HuH-7 (cell line): ENCODE results near the gene CAMK1.

Source experiments
- DNase-seq: peaks from one replicate; pipeline ENCODE4 v3.0.0; 2011; ENCODE audit warnings: low spot score

The CAMK1 gene

GRCh38 chr3:9710174-9710739 lies 59.5 kb downstream of the CAMK1 start:
- no peak for DNase-seq
